ENCODE results near the gene ZSCAN9.

The ZSCAN9 gene

DNA sequence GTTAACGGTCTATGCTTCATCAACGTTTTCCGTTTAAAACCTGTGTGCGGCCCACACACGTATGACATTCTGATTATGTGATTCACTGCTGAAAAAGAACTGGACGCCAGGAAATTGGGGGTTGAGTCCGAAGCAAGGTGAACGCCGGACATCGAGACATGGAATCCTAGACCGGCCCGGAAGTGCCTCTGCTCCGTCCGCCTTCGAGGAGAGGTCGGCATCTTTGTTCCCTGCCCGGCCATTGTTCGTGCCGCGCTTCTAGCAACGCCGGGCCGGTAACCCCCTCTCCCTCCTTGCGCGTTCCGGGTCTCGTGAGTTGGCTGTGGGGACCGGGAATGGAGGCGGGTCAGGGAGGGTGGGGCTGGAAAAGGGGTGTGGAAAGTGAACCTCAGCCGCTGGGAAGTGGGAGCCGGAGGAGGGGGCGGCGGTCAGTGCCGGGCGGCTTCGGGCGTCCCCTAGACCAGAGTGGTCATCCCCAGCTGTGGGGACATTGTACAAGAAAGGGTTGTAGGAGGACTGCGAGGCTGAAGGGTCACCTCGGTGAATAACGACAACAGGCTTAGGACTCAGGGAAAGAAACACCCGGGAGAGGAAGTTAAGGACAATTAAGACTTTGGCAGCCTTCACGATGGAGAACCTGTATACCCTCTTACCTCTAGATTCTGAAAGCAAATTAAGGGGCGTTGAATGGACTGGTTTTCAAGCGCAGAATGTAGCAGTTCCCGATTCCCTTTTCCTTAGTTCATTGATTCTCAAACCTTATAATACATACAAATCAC lies at the start of gene ZSCAN9:
Gene ZSCAN9, plus strand, starts transcription at position 220 of the 779 bp plus-strand sequence. CDS start 1,810 bp downstream, outside the sequence.
- in situ Hi-C loops (cut with HindIII; ENCODE audit: low sequenced_read_pairs) = no loop called here
- TF ChIP-seq, protein P1, sequence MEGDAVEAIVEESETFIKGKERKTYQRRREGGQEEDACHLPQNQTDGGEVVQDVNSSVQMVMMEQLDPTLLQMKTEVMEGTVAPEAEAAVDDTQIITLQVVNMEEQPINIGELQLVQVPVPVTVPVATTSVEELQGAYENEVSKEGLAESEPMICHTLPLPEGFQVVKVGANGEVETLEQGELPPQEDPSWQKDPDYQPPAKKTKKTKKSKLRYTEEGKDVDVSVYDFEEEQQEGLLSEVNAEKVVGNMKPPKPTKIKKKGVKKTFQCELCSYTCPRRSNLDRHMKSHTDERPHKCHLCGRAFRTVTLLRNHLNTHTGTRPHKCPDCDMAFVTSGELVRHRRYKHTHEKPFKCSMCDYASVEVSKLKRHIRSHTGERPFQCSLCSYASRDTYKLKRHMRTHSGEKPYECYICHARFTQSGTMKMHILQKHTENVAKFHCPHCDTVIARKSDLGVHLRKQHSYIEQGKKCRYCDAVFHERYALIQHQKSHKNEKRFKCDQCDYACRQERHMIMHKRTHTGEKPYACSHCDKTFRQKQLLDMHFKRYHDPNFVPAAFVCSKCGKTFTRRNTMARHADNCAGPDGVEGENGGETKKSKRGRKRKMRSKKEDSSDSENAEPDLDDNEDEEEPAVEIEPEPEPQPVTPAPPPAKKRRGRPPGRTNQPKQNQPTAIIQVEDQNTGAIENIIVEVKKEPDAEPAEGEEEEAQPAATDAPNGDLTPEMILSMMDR (IDR thresholded peaks at IDR 0.05; ENCODE audit: low read depth, low read length) = no peak
- DNase-seq (ENCODE audit: low read depth, low spot score) = peak; percentile 89
- H3K4me3 ChIP-seq (ENCODE audit: low read depth, low read length) = peak within 1 kb of the TSS; percentile 91

DNA sequence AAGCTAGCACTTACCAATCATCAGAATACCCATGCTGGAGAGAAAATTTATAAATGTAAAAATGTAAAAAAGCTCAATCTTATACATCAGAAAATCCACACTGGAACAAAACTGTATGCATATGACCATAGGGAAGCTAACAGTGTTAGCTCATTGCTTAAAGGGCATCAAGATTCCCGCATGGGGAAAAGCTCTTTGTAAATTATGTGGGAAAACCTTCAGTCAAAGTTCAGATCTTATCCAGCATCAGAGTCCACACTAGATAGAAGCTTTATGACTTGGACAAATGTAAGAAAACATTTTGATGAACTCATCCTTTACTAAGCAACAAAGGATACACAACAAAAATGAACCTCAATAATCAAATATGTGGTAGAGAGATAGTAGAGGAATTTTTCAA lies 48.7 kb upstream of the ZSCAN9 start:
- DNase-seq (ENCODE audit: low read depth, low spot score) = no peak
- in situ Hi-C loops (cut with HindIII; ENCODE audit: low sequenced_read_pairs) = no loop called here
- H3K4me3 ChIP-seq (ENCODE audit: low read depth, low read length) = no peak overlapping the region
- TF ChIP-seq, protein P1 (IDR thresholded peaks at IDR 0.05; ENCODE audit: low read depth, low read length) = no peak

DNA sequence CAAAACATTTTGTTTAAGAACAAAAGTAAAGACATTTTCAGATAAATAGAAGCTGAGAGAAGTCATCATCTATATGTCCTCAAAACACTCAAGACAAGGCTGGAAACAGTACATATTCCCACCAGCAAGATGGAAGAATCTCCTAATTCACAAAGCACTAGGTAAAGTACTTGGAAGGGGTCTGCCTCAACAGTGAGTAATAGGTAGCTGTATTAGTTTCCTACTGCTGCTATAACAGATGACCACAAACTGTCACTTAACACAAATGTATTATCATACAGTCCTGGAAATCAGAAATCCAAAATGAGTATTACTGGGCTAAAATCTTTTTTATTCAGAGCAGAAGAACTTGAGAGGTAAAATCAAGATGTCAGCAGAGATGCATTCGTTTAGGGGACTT lies 42.8 kb upstream of the ZSCAN9 start:
- no peak overlapping the region for H3K4me3 ChIP-seq (ENCODE audit: low read depth, low read length)
- TF ChIP-seq, protein P1 (IDR thresholded peaks at IDR 0.05; ENCODE audit: low read depth, low read length) = no peak
- DNase-seq (ENCODE audit: low read depth, low spot score) = no peak
- in situ Hi-C loops (cut with HindIII; ENCODE audit: low sequenced_read_pairs) = no loop called here

DNA sequence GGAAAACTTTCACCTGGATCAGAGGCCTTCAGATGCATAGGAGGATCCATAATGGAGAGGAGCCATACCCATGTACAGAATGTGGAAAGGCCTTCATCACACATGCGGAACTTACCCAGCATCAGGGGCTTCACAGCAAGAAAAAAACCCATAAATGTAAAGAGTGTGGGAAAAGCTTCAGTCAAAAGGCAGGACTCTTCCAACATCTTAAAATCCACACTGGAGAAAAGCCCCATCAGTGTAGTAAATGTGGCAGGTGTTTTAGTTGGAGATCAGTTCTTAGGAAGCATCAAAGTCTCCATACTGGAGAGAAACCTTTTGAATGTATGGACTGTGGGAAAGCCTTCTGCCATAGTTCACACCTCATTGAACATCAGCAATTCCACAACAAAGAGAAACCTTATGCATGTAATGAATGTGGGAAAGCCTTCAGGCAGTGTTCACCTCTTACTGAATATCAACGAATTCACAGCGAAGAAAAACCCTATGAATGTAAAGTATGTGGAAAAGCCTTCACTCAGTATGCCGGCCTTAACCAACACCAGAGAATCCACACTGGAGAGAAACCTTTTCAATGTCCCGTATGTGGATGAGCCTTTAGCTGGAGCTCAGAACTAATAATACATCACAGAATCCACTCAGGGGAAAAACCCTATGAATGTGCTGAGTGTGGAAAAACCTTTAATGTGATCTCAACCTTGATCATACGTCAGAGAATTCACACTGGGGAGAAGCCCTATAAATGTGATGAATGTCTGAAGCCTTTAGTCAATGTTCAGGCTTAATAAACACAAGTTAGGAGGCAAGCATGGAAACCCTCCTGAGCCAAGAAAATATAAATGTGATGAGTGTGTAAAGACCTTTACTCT lies 36.7 kb upstream of the ZSCAN9 start:
- in situ Hi-C loops (cut with HindIII; ENCODE audit: low sequenced_read_pairs) = no loop called here
- TF ChIP-seq, protein P1 (IDR thresholded peaks at IDR 0.05; ENCODE audit: low read depth, low read length) = no peak
- H3K4me3 ChIP-seq (ENCODE audit: low read depth, low read length) = no peak overlapping the region
- no peak for DNase-seq (ENCODE audit: low read depth, low spot score)

DNA sequence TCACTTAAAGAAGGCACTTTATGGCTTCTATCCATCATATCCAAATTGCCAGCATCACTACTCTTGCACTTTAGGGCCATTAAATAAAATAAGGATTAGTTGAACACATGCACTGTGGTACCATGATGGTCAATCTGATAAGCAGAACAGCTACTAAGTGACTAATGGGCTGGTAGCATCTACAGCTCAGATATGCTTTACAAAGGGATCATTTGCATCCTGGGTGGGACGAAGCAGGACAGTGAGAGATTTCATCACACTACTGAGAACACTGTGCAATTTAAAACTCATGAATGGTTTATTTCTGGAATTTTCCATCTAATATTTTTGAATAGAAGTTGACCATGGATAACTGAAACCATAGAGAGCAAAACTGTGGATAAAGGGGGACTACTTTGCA lies 25.1 kb upstream of the ZSCAN9 start:
- in situ Hi-C loops (cut with HindIII; ENCODE audit: low sequenced_read_pairs) = no loop called here
- TF ChIP-seq, protein P1 (IDR thresholded peaks at IDR 0.05; ENCODE audit: low read depth, low read length) = no peak
- DNase-seq (ENCODE audit: low read depth, low spot score) = no peak
- H3K4me3 ChIP-seq (ENCODE audit: low read depth, low read length) = no peak overlapping the region

DNA sequence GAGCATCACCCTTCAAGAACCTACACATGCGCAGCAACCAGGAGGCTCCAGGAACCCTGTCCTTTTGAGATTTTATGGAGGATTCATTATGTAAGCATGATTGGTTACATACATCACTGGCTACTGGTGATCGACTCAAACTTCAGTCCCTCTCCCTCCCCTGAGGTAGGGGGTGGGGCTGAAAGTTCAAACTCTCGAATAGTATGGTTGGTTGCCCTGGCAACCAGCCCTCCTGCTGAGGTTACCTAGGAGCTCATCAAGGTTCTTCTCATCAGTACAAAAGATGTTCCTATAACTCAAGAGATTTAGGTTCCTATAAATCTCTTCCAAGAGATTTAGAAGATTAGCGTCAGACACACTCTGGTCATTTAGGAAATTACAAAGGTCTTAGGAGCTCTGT lies 21.9 kb upstream of the ZSCAN9 start:
- in situ Hi-C loops (cut with HindIII; ENCODE audit: low sequenced_read_pairs) = no loop called here
- H3K4me3 ChIP-seq (ENCODE audit: low read depth, low read length) = no peak overlapping the region

More for the DNA sequence above, 21.9 kb upstream of the ZSCAN9 start:
- TF ChIP-seq, protein P1 (IDR thresholded peaks at IDR 0.05; ENCODE audit: low read depth, low read length) = no peak
- DNase-seq (ENCODE audit: low read depth, low spot score) = no peak

Data from astrocyte of the spinal cord (primary cell).